Thoracic aorta endothelial cell (primary cell): ENCODE data around the gene SAMD9. TPM values are rescaled to one million over a fixed set of nuclear protein-coding genes. Genes with fewer than 3 reads are reported as not detected.

Experiments
- total RNA-seq: library from RNA; depleted of rRNA; stranded (reverse); fragments of >200 nt; gene quantifications from 2 replicates; pipeline ENCODE4 v1.2.3, GENCODE V29; 2012

The SAMD9 gene
- 15.8 and 16.8 TPM in 2 replicates for total RNA-seq

GRCh38 chr7:93117852-93118530, at the start of gene SAMD9:
TSS of gene SAMD9 (minus strand) at chr7:93117979. CDS start at chr7:93106097, 11,882 bp downstream.

GRCh38 chr7:93148144-93148543, 30.4 kb upstream of the SAMD9 start, which contains the start of gene SAMD9L:
TSS of gene SAMD9L (minus strand) at chr7:93148385. CDS start at chr7:93135971, 12,414 bp downstream.

Other genes with a start within 250 kb of the SAMD9 start
- 24.3 and 26.5 TPM in 2 replicates for gene SAMD9L, start 30.4 kb upstream of the SAMD9 start, total RNA-seq
- gene HEPACAM2, start 108.5 kb upstream of the SAMD9 start, total RNA-seq, result not detected in 2 replicates
- gene VPS50, start 114.4 kb upstream of the SAMD9 start, total RNA-seq, result 40.3 and 43.4 TPM in 2 replicates